ENCODE data around the gene BRIP1. TPM values are rescaled to one million over a fixed set of nuclear protein-coding genes. Genes with fewer than 3 reads are reported as not detected.

The BRIP1 gene
- total and polyA plus RNA-seq, 2 experiments from 2014 or later = 8.0 to 23.1 TPM

DNA sequence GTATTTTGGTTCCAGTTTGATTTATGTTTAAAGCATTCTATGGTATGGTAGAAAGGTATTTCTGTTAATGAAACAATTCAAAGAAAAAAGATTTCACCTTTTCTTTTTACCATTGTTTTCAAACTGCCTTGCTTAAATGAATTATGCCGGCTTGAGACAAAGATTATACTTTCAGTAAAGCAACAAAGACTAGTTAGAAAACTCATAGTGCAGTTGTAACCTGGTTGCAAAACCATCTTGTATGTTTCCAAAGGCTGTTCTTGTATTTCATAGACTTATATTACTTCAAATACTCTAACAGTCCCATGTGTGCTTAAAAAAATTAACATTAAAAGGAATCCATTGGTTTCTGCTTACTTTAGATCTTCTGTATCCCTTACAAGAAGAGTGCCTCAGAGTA is 153.8 kb downstream of the BRIP1 start:
- Histone ChIP-seq H3F3A (replicated peaks; ENCODE audit: low read depth) (no peaks in the 10 kb centered on the region), H2AFZ (no peak overlapping the region), H3K4me1 (ENCODE audit: insufficient read depth) (no peaks in the 10 kb centered on the region), H3K4me3 (no peak overlapping the region), H3K4me2 (no peak overlapping the region), H3K36me3 (ENCODE audit: insufficient read depth) (0 out of 2 replicates have a peak, but pooled peaks cover 6% of the 10 kb centered on the region), H3K27me3 (ENCODE audit: insufficient read depth) (no peaks in the 10 kb centered on the region), H3K27ac (ENCODE audit: low read depth) (no peak overlapping the region), H3K79me2 (replicated peaks; ENCODE audit: insufficient read depth) (no peaks in the 10 kb centered on the region), H3K9me2 (ENCODE audit: insufficient read depth) (no peaks in the 10 kb centered on the region), H4K20me1 (replicated peaks; ENCODE audit: insufficient read depth) (no peaks in the 10 kb centered on the region)
- DNase-seq (ENCODE audit: low spot score) = no peak
- Mint-ChIP-seq H3K9me3 (peaks cover 12% of the 10 kb centered on the region; the same call in 2 of the 3 replicates), H3K36me3 (ENCODE audit: low read depth) (peaks cover 34% of the 10 kb centered on the region), H3K27ac (no peak overlapping the region), H3K27me3 (ENCODE audit: insufficient read depth, low read depth, poor library complexity) (peaks cover 2% of the 10 kb centered on the region), H3K4me1 (no peaks in the 10 kb centered on the region), H3K4me3 (no peak overlapping the region)
- TF ChIP-seq, protein P1, sequence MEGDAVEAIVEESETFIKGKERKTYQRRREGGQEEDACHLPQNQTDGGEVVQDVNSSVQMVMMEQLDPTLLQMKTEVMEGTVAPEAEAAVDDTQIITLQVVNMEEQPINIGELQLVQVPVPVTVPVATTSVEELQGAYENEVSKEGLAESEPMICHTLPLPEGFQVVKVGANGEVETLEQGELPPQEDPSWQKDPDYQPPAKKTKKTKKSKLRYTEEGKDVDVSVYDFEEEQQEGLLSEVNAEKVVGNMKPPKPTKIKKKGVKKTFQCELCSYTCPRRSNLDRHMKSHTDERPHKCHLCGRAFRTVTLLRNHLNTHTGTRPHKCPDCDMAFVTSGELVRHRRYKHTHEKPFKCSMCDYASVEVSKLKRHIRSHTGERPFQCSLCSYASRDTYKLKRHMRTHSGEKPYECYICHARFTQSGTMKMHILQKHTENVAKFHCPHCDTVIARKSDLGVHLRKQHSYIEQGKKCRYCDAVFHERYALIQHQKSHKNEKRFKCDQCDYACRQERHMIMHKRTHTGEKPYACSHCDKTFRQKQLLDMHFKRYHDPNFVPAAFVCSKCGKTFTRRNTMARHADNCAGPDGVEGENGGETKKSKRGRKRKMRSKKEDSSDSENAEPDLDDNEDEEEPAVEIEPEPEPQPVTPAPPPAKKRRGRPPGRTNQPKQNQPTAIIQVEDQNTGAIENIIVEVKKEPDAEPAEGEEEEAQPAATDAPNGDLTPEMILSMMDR (conservative IDR thresholded peaks at IDR 0.05; ENCODE audit: low read depth in 2 of 2) = no peak
- TF ChIP-seq, protein P2, sequence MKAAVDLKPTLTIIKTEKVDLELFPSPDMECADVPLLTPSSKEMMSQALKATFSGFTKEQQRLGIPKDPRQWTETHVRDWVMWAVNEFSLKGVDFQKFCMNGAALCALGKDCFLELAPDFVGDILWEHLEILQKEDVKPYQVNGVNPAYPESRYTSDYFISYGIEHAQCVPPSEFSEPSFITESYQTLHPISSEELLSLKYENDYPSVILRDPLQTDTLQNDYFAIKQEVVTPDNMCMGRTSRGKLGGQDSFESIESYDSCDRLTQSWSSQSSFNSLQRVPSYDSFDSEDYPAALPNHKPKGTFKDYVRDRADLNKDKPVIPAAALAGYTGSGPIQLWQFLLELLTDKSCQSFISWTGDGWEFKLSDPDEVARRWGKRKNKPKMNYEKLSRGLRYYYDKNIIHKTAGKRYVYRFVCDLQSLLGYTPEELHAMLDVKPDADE (IDR thresholded peaks at IDR 0.05) = no peak
- TF ChIP-seq NANOG (IDR thresholded peaks at IDR 0.05; ENCODE audit: borderline replicate concordance) (no peak), EZH2 (IDR thresholded peaks at IDR 0.05; ENCODE audit: low read depth, unreplicated experiment) (no peak), JUNB (IDR thresholded peaks at IDR 0.05; ENCODE audit: unreplicated experiment) (no peak), CREB1 (CRISPR knock-in tag; IDR thresholded peaks at IDR 0.05; ENCODE audit: low read depth) (no peak), EZH2phosphoT487 (IDR thresholded peaks at IDR 0.05; ENCODE audit: unreplicated experiment) (no peak), ZNF114 (CRISPR knock-in tag; IDR thresholded peaks at IDR 0.05) (no peak), POLR2AphosphoS5 (IDR thresholded peaks at IDR 0.05; ENCODE audit: low read depth) (no peak), ZNF331 (CRISPR knock-in tag; IDR thresholded peaks at IDR 0.05; ENCODE audit: low read depth) (no peak), STAT1 (IDR thresholded peaks at IDR 0.05; ENCODE audit: unreplicated experiment) (no peak)
- TF ChIP-seq, protein P3, sequence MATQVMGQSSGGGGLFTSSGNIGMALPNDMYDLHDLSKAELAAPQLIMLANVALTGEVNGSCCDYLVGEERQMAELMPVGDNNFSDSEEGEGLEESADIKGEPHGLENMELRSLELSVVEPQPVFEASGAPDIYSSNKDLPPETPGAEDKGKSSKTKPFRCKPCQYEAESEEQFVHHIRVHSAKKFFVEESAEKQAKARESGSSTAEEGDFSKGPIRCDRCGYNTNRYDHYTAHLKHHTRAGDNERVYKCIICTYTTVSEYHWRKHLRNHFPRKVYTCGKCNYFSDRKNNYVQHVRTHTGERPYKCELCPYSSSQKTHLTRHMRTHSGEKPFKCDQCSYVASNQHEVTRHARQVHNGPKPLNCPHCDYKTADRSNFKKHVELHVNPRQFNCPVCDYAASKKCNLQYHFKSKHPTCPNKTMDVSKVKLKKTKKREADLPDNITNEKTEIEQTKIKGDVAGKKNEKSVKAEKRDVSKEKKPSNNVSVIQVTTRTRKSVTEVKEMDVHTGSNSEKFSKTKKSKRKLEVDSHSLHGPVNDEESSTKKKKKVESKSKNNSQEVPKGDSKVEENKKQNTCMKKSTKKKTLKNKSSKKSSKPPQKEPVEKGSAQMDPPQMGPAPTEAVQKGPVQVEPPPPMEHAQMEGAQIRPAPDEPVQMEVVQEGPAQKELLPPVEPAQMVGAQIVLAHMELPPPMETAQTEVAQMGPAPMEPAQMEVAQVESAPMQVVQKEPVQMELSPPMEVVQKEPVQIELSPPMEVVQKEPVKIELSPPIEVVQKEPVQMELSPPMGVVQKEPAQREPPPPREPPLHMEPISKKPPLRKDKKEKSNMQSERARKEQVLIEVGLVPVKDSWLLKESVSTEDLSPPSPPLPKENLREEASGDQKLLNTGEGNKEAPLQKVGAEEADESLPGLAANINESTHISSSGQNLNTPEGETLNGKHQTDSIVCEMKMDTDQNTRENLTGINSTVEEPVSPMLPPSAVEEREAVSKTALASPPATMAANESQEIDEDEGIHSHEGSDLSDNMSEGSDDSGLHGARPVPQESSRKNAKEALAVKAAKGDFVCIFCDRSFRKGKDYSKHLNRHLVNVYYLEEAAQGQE (IDR thresholded peaks at IDR 0.05; ENCODE audit: unreplicated experiment) = no peak
- TF ChIP-seq, protein P4, sequence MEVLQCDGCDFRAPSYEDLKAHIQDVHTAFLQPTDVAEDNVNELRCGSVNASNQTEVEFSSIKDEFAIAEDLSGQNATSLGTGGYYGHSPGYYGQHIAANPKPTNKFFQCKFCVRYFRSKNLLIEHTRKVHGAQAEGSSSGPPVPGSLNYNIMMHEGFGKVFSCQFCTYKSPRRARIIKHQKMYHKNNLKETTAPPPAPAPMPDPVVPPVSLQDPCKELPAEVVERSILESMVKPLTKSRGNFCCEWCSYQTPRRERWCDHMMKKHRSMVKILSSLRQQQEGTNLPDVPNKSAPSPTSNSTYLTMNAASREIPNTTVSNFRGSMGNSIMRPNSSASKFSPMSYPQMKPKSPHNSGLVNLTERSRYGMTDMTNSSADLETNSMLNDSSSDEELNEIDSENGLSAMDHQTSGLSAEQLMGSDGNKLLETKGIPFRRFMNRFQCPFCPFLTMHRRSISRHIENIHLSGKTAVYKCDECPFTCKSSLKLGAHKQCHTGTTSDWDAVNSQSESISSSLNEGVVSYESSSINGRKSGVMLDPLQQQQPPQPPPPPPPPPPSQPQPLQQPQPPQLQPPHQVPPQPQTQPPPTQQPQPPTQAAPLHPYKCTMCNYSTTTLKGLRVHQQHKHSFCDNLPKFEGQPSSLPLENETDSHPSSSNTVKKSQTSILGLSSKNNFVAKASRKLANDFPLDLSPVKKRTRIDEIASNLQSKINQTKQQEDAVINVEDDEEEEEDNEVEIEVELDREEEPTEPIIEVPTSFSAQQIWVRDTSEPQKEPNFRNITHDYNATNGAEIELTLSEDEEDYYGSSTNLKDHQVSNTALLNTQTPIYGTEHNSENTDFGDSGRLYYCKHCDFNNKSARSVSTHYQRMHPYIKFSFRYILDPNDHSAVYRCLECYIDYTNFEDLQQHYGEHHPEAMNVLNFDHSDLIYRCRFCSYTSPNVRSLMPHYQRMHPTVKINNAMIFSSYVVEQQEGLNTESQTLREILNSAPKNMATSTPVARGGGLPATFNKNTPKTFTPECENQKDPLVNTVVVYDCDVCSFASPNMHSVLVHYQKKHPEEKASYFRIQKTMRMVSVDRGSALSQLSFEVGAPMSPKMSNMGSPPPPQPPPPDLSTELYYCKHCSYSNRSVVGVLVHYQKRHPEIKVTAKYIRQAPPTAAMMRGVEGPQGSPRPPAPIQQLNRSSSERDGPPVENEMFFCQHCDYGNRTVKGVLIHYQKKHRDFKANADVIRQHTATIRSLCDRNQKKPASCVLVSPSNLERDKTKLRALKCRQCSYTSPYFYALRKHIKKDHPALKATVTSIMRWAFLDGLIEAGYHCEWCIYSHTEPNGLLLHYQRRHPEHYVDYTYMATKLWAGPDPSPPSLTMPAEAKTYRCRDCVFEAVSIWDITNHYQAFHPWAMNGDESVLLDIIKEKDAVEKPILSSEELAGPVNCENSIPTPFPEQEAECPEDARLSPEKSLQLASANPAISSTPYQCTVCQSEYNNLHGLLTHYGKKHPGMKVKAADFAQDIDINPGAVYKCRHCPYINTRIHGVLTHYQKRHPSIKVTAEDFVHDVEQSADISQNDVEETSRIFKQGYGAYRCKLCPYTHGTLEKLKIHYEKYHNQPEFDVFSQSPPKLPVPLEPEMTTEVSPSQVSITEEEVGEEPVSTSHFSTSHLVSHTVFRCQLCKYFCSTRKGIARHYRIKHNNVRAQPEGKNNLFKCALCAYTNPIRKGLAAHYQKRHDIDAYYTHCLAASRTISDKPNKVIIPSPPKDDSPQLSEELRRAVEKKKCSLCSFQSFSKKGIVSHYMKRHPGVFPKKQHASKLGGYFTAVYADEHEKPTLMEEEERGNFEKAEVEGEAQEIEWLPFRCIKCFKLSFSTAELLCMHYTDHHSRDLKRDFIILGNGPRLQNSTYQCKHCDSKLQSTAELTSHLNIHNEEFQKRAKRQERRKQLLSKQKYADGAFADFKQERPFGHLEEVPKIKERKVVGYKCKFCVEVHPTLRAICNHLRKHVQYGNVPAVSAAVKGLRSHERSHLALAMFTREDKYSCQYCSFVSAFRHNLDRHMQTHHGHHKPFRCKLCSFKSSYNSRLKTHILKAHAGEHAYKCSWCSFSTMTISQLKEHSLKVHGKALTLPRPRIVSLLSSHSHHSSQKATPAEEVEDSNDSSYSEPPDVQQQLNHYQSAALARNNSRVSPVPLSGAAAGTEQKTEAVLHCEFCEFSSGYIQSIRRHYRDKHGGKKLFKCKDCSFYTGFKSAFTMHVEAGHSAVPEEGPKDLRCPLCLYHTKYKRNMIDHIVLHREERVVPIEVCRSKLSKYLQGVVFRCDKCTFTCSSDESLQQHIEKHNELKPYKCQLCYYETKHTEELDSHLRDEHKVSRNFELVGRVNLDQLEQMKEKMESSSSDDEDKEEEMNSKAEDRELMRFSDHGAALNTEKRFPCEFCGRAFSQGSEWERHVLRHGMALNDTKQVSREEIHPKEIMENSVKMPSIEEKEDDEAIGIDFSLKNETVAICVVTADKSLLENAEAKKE (CRISPR knock-in tag; IDR thresholded peaks at IDR 0.05) = no peak
- ATAC-seq = no peak

Measured in GM23338 (cell line).